ENCODE measurements around the gene SLC16A7.
"Not testable (repeated sequence)": the region's sequence is repeated elsewhere in the genome, so short reads cannot be mapped to it uniquely, and the experiment has no call there.

SLC16A7 gene

DNA sequence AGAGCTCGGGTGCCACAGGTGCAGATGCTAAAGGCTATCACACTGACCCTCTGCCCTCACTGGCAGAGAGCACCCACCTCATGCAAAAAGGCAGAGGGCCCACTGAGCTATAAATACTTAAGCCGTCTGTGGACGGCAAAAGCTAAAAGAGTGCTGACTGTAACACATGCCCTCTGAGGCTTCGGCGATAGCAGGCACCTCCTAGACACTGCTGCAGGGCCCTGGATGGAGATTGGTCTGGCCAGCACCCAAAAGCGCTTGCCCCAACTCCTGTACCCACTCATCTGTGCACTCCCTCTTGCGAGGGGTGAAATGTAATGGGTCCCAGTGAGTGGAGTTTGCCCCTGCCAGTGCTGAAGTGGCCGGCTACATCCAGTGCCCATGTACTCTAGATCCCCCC lies 148.7 kb downstream of the SLC16A7 start:
- no peak for TF ChIP-seq TAF1 (IDR thresholded peaks at IDR 0.05; ENCODE audit: borderline replicate concordance, low read depth, low read length)
- no peak for TF ChIP-seq POLR2A (IDR thresholded peaks at IDR 0.05; ENCODE audit: low read depth, low read length)
- no peak for TF ChIP-seq POLR2AphosphoS5 (IDR thresholded peaks at IDR 0.05; ENCODE audit: low read depth, low read length)
- FAIRE-seq (no peak), DNase-seq (ENCODE audit: insufficient read length) (no peak)

DNA sequence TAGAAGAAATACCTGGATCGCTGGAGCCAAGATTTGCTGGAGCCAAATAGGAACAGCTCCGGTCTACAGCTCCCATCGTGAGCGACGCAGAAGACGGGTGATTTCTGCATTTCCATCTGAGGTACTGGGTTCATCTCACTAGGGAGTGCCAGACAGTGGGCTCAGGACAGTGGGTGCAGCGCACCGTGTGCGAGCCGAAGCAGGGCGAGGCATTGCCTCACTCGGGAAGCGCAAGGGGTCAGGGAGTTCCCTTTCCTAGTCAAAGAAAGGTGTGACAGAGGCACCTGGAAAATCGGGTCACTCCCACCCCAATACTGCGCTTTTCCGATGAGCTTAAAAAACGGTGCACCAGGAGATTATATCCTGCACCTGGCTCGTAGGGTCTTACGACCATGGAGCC lies 155.3 kb downstream of the SLC16A7 start:
- DNase-seq (ENCODE audit: insufficient read length); FAIRE-seq: not testable (repeated sequence)

DNA sequence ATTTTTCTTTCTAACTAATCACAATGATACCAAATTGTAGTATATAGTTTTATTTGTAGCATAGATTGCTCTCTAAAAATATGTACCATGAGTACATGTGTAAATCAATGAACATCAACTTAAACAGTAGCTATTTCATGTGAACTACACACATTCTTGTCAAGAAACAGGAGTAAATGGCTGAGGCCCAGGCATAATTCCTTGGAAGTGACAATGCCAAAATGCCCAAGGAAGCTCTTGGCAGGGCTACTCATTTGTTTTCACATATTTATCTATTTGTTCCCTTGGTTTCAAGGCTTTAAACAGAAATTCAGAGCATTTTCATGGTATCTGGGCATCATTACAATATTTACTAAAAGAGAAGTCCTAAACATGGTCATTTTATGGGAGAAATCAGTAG lies 165.7 kb downstream of the SLC16A7 start:
- no peak for DNase-seq (ENCODE audit: insufficient read length)
- TF ChIP-seq TAF1 (IDR thresholded peaks at IDR 0.05; ENCODE audit: borderline replicate concordance, low read depth, low read length) (no peak), POLR2A (IDR thresholded peaks at IDR 0.05; ENCODE audit: low read depth, low read length) (no peak), POLR2AphosphoS5 (IDR thresholded peaks at IDR 0.05; ENCODE audit: low read depth, low read length) (no peak)
- no peak for FAIRE-seq

DNA sequence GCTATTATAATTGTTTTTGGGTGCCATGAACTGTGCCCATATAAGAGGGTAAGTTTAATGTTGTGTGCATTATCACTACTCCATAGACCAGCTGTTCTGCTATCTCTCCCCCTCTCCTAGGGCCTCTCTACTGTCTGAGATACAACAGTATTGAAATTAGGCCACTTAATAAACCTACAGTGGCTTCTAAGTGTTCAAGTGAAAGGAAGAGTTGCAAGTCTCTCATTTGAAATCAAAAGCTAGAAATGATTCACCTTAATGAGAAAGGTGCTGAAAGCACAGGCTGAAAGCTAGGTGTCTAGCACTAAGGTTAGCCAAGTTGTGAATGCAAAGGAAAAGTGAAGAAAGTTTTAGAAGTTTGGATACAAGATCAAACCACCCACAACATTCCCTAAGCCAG lies 168.0 kb downstream of the SLC16A7 start:
- no peak for TF ChIP-seq POLR2AphosphoS5 (IDR thresholded peaks at IDR 0.05; ENCODE audit: low read depth, low read length)
- TF ChIP-seq TAF1 (IDR thresholded peaks at IDR 0.05; ENCODE audit: borderline replicate concordance, low read depth, low read length) = no peak
- TF ChIP-seq POLR2A (IDR thresholded peaks at IDR 0.05; ENCODE audit: low read depth, low read length) = no peak
- no peak for FAIRE-seq

DNA sequence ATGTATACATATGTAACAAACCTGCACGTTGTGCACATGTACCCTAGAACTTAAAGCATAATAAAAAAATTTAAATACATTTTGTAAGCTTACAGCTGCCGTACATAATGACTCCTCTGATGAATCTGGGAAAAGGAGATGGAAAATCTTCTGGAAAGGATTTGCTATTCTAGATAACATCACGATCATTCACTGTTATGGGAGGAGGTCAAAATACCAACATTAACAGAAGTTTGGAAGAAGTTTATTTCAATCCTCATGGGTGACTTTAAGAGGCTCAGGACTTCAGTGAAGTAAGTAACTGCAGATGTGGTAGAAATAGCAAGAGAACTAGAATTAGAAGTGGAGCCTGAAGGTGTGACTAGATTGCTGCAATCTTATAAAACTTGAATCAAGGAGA lies 172.2 kb downstream of the SLC16A7 start:
- no peak for FAIRE-seq
- no peak for TF ChIP-seq POLR2A (IDR thresholded peaks at IDR 0.05; ENCODE audit: low read depth, low read length)
- no peak for TF ChIP-seq TAF1 (IDR thresholded peaks at IDR 0.05; ENCODE audit: borderline replicate concordance, low read depth, low read length)
- no peak for TF ChIP-seq POLR2AphosphoS5 (IDR thresholded peaks at IDR 0.05; ENCODE audit: low read depth, low read length)
- DNase-seq (ENCODE audit: insufficient read length) = no peak

More for the DNA sequence above, 168.0 kb downstream of the SLC16A7 start:
- DNase-seq (ENCODE audit: insufficient read length) = no peak

DNA sequence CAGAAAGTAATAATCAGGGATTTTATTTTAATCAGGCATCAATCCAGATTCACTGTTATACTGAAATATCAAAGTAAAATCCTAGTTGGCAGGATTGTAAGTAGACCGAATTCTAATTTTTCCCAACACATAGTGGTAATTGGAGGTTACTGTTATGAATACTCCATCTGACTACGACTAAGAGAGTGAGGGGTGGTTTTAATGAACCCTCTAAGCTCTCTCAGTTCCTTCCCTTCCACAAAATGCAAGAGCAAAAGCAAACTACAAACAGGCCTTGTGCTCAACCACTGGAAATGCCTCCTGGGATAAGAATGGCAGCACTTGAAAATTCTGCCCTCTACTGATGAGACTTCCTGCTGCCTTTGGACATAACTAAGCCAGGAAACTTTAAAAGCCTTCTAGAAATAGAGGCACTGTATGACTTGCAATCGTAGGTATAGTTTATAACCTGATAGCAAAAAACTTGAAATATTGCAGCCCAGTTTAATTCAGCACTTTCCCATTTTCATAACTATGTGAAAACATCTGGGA lies 184.8 kb downstream of the SLC16A7 start:
- no peak for DNase-seq (ENCODE audit: insufficient read length)
- FAIRE-seq = peak; percentile 66
- TF ChIP-seq POLR2A (IDR thresholded peaks at IDR 0.05; ENCODE audit: low read depth, low read length) = no peak
- TF ChIP-seq TAF1 (IDR thresholded peaks at IDR 0.05; ENCODE audit: borderline replicate concordance, low read depth, low read length) = no peak
- TF ChIP-seq POLR2AphosphoS5 (IDR thresholded peaks at IDR 0.05; ENCODE audit: low read depth, low read length) = no peak

DNA sequence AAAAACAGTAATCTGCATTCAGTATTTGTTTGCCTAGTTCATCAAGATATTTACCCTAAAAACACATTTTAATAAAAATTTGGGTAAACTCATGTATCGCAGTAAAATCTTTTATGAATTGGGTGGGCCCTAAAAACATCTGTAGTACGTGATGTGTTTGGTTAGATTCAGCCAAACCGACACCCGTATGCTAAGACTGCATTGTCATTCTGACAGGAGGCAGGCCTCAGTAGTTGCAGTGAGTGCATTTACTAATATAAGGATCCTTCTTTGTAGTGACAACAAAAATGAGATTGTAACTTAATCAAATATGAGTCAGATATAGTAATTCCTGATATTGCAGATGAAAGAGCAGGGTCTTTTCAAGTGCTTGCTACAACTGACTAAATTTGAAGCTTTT lies 191.8 kb downstream of the SLC16A7 start:
- no peak for DNase-seq (ENCODE audit: insufficient read length)
- TF ChIP-seq TAF1 (IDR thresholded peaks at IDR 0.05; ENCODE audit: borderline replicate concordance, low read depth, low read length) = no peak
- no peak for TF ChIP-seq POLR2AphosphoS5 (IDR thresholded peaks at IDR 0.05; ENCODE audit: low read depth, low read length)
- TF ChIP-seq POLR2A (IDR thresholded peaks at IDR 0.05; ENCODE audit: low read depth, low read length) = no peak
- FAIRE-seq = no peak

DNA sequence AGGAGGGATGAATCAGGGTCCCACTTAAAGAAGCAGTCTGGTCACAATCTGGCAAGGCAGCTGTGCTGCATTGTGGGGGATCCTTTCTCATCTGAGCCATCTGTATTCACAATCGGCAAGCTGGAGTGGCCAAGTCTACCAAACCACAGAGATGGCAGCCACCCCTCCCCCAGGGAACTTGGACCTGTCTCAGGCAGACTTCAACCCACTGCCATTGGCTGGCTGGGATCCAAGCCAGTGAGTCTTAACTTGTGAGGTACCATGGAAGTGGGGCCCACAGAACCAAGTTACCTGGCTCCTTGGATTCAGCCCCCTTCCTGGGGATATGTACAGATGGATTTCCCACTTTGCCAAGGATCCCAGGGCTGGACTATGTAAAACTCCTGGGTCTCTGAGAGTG lies 196.8 kb downstream of the SLC16A7 start:
- no peak for FAIRE-seq

DNA sequence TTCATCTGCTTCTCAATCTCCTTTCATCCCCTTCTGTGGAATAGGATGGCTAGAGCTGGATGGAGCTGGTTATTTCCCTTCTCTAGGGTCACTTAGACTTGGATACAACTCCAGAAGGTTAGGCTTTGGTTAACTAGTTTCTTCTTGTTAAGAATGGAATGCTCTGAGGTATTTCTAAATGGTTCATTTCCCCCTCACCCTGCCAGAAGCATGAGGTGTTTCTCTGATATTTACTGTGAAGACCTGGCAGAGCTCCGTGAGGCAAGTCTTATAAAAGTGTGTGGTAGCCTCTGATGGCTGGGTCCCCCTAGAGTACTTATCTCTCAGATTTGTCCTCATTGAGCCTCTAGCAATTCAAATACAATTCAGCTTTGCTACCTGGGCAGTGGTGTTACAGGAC lies 207.9 kb downstream of the SLC16A7 start:
- TF ChIP-seq TAF1 (IDR thresholded peaks at IDR 0.05; ENCODE audit: borderline replicate concordance, low read depth, low read length) (no peak), POLR2AphosphoS5 (IDR thresholded peaks at IDR 0.05; ENCODE audit: low read depth, low read length) (no peak), POLR2A (IDR thresholded peaks at IDR 0.05; ENCODE audit: low read depth, low read length) (no peak)
- DNase-seq (ENCODE audit: insufficient read length) (no peak), FAIRE-seq (no peak)

More for the DNA sequence above, 196.8 kb downstream of the SLC16A7 start:
- TF ChIP-seq POLR2AphosphoS5 (IDR thresholded peaks at IDR 0.05; ENCODE audit: low read depth, low read length) = no peak
- TF ChIP-seq TAF1 (IDR thresholded peaks at IDR 0.05; ENCODE audit: borderline replicate concordance, low read depth, low read length) = no peak
- no peak for TF ChIP-seq POLR2A (IDR thresholded peaks at IDR 0.05; ENCODE audit: low read depth, low read length)
- no peak for DNase-seq (ENCODE audit: insufficient read length)

DNA sequence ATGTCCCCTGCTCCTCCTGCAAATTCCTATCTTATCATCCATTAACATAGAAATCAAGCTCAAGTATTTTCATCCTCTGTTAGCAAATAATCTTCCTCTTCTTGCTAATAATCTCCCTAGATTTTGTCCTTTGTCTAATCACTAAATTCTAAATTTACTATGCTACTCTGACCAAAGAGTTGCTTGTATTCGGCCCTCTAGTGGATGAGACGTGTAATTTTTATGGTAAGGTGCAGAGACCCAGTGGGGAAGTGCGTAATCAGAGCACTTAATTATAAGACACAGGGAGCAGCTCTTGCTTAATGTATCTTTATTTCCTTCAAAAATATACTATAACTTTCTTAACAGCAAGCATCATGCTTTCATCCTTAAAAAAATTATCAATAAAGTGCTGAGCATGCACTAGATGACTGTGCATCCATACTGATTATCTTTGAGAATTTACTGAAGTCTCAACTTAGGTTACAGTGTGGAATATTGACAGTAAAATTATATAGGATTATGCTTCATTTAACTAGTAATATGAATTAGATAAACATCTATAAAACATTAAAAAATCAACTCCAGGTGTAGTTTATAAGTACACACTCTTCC lies 212.6 kb downstream of the SLC16A7 start:
- TF ChIP-seq POLR2AphosphoS5 (IDR thresholded peaks at IDR 0.05; ENCODE audit: low read depth, low read length) (no peak), POLR2A (IDR thresholded peaks at IDR 0.05; ENCODE audit: low read depth, low read length) (no peak), TAF1 (IDR thresholded peaks at IDR 0.05; ENCODE audit: borderline replicate concordance, low read depth, low read length) (no peak)
- peak; percentile 4 for DNase-seq (ENCODE audit: insufficient read length)
- no peak for FAIRE-seq

DNA sequence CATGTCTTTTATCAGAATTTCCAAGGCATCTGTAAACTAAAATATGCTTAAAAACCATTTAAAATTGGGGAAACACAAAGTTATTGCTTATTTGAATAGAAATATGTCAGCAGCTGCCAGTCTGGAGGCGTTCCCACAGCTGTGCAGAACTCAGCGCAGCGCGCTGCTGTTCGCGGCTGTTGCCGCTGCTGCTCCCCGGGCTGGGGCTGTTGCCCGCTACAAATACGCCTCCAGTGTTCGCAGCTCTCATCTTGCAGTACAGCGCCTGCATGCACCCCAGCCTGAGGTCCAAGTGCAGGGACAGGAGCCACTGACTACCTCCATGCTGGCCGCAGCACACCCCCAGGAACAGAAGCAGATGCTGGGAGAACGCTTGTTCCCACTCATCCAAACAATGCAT lies 216.2 kb downstream of the SLC16A7 start:
- FAIRE-seq (no peak), DNase-seq (ENCODE audit: insufficient read length) (no peak)
- TF ChIP-seq TAF1 (IDR thresholded peaks at IDR 0.05; ENCODE audit: borderline replicate concordance, low read depth, low read length) = no peak
- no peak for TF ChIP-seq POLR2AphosphoS5 (IDR thresholded peaks at IDR 0.05; ENCODE audit: low read depth, low read length)
- no peak for TF ChIP-seq POLR2A (IDR thresholded peaks at IDR 0.05; ENCODE audit: low read depth, low read length)

DNA sequence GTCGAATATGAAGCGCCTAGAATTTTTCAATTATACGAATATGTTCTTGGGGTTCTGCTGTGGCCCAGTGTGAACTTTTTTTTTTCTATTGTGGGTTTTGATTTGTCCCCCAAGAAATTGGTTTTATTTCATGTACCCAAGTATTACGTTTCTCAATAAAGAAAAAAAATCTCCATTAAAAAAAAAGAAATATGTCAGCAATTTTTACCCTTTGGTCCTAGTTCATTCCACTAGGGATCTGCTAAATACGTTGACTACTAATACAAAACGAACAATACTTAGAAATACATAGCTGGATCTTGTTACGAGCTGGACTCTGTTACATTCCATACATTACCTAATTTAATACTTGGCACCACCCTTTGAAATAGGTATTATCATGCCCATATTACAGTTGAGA lies 216.9 kb downstream of the SLC16A7 start:
- TF ChIP-seq TAF1 (IDR thresholded peaks at IDR 0.05; ENCODE audit: borderline replicate concordance, low read depth, low read length) = no peak
- TF ChIP-seq POLR2A (IDR thresholded peaks at IDR 0.05; ENCODE audit: low read depth, low read length) = no peak
- no peak for TF ChIP-seq POLR2AphosphoS5 (IDR thresholded peaks at IDR 0.05; ENCODE audit: low read depth, low read length)
- DNase-seq (ENCODE audit: insufficient read length) = no peak

More for the DNA sequence above, 216.9 kb downstream of the SLC16A7 start:
- no peak for FAIRE-seq

Data from GM12892 (cell line).